ENCODE measurements around the gene TNFRSF1B.

DNA sequence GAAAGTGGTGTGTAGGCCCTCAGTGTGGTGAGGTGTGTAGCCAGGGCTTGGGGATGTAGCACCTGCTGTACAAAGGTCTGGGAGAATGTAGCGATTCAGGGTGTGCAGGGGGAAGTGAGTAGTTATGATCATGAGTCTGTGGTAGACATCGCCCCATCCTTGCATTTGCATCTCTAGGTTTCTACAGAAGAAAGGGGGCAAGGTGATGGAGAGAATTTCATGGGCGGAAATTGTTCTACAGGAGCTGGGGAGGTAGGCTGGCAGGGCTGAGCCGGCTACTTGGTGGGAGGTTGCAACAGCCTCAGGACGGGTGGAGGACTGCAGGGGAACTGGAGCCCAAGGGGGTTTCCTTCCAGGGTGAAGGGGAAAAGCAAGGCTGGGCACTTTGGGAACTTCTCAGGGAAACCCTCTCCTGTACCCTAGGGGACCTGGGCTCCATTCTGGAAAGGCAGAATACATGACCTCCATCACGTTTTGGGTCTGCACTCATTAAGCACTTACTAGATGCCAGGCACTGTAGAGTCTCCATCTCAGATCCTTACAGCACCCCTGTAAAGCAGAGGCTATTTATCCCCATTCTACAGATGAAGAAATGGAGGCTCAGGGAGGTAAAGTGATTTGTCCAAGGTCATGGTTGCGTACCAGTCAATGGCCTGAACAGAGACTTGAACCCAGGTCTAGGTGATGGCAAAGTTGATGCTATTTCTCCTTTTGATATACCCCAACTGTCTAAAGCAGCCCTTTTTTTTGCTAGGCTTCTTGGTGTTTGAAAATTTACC, 14.5 kb upstream of the TNFRSF1B start:
- TF ChIP-seq, protein P1, sequence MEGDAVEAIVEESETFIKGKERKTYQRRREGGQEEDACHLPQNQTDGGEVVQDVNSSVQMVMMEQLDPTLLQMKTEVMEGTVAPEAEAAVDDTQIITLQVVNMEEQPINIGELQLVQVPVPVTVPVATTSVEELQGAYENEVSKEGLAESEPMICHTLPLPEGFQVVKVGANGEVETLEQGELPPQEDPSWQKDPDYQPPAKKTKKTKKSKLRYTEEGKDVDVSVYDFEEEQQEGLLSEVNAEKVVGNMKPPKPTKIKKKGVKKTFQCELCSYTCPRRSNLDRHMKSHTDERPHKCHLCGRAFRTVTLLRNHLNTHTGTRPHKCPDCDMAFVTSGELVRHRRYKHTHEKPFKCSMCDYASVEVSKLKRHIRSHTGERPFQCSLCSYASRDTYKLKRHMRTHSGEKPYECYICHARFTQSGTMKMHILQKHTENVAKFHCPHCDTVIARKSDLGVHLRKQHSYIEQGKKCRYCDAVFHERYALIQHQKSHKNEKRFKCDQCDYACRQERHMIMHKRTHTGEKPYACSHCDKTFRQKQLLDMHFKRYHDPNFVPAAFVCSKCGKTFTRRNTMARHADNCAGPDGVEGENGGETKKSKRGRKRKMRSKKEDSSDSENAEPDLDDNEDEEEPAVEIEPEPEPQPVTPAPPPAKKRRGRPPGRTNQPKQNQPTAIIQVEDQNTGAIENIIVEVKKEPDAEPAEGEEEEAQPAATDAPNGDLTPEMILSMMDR (IDR thresholded peaks at IDR 0.05; ENCODE audit: borderline replicate concordance, extremely low read depth, low read length, poor library complexity, severe bottlenecking) = no peak
- no peak for TF ChIP-seq EZH2 (IDR thresholded peaks at IDR 0.05; ENCODE audit: borderline replicate concordance, low read depth, low read length, severe bottlenecking)

All from DND-41 (cell line).